H9 (cell line): ENCODE data around the gene NRXN3. TPM values are rescaled to one million over a fixed set of nuclear protein-coding genes. Genes with fewer than 3 reads are reported as not detected.

Experiments used
- DNase-seq: peaks from one replicate; pipeline ENCODE4 v3.0.0-alpha.2; 2017
- H2AFZ ChIP-seq: one replicate; pipeline ENCODE4 v1.6.1; 2013; ENCODE audit warnings: mild to moderate bottlenecking, low read length, control low read depth, moderate library complexity
- H2AK5ac ChIP-seq: 2 replicates; pipeline ENCODE4 v1.6.1; 2013; ENCODE audit warnings: low read length, control low read depth, mixed read lengths; ENCODE audit not compliant: insufficient read length
- H2BK120ac ChIP-seq: one replicate; pipeline ENCODE4 v1.6.1; 2013; ENCODE audit warnings: low read depth, mild to moderate bottlenecking, low read length, control low read depth, inconsistent platforms; ENCODE audit not compliant: poor library complexity, severe bottlenecking
- H2BK12ac ChIP-seq: 2 replicates; pipeline ENCODE4 v1.6.1; 2013; ENCODE audit warnings: low read length, control low read depth, mixed read lengths, low read depth; ENCODE audit not compliant: insufficient read length
- H2BK15ac ChIP-seq: 2 replicates; pipeline ENCODE4 v1.6.1; 2013; ENCODE audit warnings: low read depth, low read length, control low read depth
- H2BK20ac ChIP-seq: one replicate; pipeline ENCODE4 v1.6.1; 2013; ENCODE audit warnings: low read depth, mild to moderate bottlenecking, low read length, control low read depth, inconsistent platforms; ENCODE audit not compliant: poor library complexity, severe bottlenecking
- H2BK5ac ChIP-seq: 2 replicates; pipeline ENCODE4 v1.6.1; 2013; ENCODE audit warnings: low read length, control low read depth, mixed read lengths; ENCODE audit not compliant: insufficient read length
- H3K14ac ChIP-seq: 2 replicates; pipeline ENCODE4 v1.6.1; 2013; ENCODE audit warnings: low read length, control low read depth; ENCODE audit not compliant: insufficient read depth
- H3K18ac ChIP-seq: 2 replicates; pipeline ENCODE4 v1.6.1; 2013; ENCODE audit warnings: low read depth, mild to moderate bottlenecking, mixed read lengths, low read length, control low read depth; ENCODE audit not compliant: insufficient read length
- H3K23ac ChIP-seq: 2 replicates; pipeline ENCODE4 v1.6.1; 2013; ENCODE audit warnings: low read length, control low read depth, mixed read lengths, low read depth; ENCODE audit not compliant: insufficient read length
- H3K23me2 ChIP-seq: 2 replicates; pipeline ENCODE4 v1.6.1; 2013; ENCODE audit warnings: low read depth, mild to moderate bottlenecking, mixed read lengths, low read length, control low read depth; ENCODE audit not compliant: insufficient read length, poor library complexity, severe bottlenecking
- H3K27ac ChIP-seq: 2 replicates; pipeline ENCODE4 v1.5.1; 2013; ENCODE audit warnings: low read length, control low read depth, mixed read lengths, low read depth; ENCODE audit not compliant: insufficient read length
- H3K27me3 ChIP-seq: 2 replicates; pipeline ENCODE4 v1.6.1; 2013; ENCODE audit warnings: low read length, control low read depth, inconsistent platforms; ENCODE audit not compliant: insufficient read depth
- H3K4ac ChIP-seq: 2 replicates; pipeline ENCODE4 v1.6.1; 2013; ENCODE audit warnings: low read depth, mild to moderate bottlenecking, control low read depth, inconsistent platforms, low read length, moderate library complexity
- H3K4me1 ChIP-seq: 2 replicates; pipeline ENCODE4 v1.6.1; 2013; ENCODE audit warnings: low read length, control low read depth, inconsistent platforms; ENCODE audit not compliant: insufficient read depth
- H3K4me2 ChIP-seq: 2 replicates; pipeline ENCODE4 v1.6.1; 2013; ENCODE audit warnings: low read length, control low read depth, mixed read lengths; ENCODE audit not compliant: insufficient read length, insufficient read depth
- H3K56ac ChIP-seq: 2 replicates; pipeline ENCODE4 v1.6.1; 2013; ENCODE audit warnings: low read depth, mild to moderate bottlenecking, mixed read lengths, low read length, control low read depth; ENCODE audit not compliant: insufficient read length
- H3K79me1 ChIP-seq: 2 replicates; pipeline ENCODE4 v1.6.1; 2013; ENCODE audit warnings: low read depth, mild to moderate bottlenecking, moderate library complexity, low read length, control low read depth, inconsistent platforms; ENCODE audit not compliant: insufficient read depth, poor library complexity, severe bottlenecking
- H3K79me2 ChIP-seq: 2 replicates; pipeline ENCODE4 v1.6.1; 2013; ENCODE audit warnings: low read length, control low read depth, inconsistent platforms; ENCODE audit not compliant: insufficient read depth
- H3K9ac ChIP-seq: 2 replicates; pipeline ENCODE4 v1.6.1; 2013; ENCODE audit warnings: low read length, control low read depth, mixed read lengths; ENCODE audit not compliant: insufficient read length; ENCODE audit errors: extremely low read depth
- H3K9me3 ChIP-seq: one replicate; pipeline ENCODE4 v1.6.1; 2013; ENCODE audit warnings: low read depth, low read length, inconsistent platforms; ENCODE audit not compliant: control insufficient read depth
- H3T11ph ChIP-seq: one replicate; pipeline ENCODE4 v1.6.1; 2013; ENCODE audit warnings: mild to moderate bottlenecking, low read length, control low read depth, inconsistent platforms
- H4K20me1 ChIP-seq: one replicate; pipeline ENCODE4 v1.6.1; 2013; ENCODE audit not compliant: control insufficient read depth, insufficient read length, insufficient read depth
- H4K5ac ChIP-seq: 2 replicates; pipeline ENCODE4 v1.6.1; 2013; ENCODE audit warnings: low read depth, mild to moderate bottlenecking, mixed read lengths, low read length, control low read depth; ENCODE audit not compliant: insufficient read length
- H4K8ac ChIP-seq: replicated peaks from 2 replicates; pipeline ENCODE4 v1.6.1; 2013; ENCODE audit warnings: low read length, control low read depth, mixed read lengths, low read depth; ENCODE audit not compliant: insufficient read length
- H4K91ac ChIP-seq: 2 replicates; pipeline ENCODE4 v1.6.1; 2013; ENCODE audit warnings: low read depth, mild to moderate bottlenecking, moderate library complexity, mixed read lengths, low read length, control low read depth; ENCODE audit not compliant: insufficient read length
- H3K27ac Mint-ChIP-seq, 3 experiments: 2 replicates in 2 of 3; 3 replicates in 1 of 3; pipeline ENCODE4 v1.8.0; 2020 to 2021; ENCODE audit warnings: mixed read lengths in 3 of 3, mild to moderate bottlenecking in 1 of 3, moderate library complexity in 1 of 3
- H3K27me3 Mint-ChIP-seq: 2 replicates; pipeline ENCODE4 v1.8.0; 2021; ENCODE audit warnings: low read depth, mild to moderate bottlenecking, moderate library complexity, mixed read lengths
- H3K36me3 Mint-ChIP-seq, 3 experiments: 2 replicates in 2 of 3; 3 replicates in 1 of 3; pipeline ENCODE4 v1.8.0; 2020 to 2021; ENCODE audit warnings: low read depth in 3 of 3, mixed read lengths in 3 of 3; ENCODE audit not compliant: insufficient read depth in 1 of 3
- H3K4me1 Mint-ChIP-seq, 2 experiments: 2 replicates each; pipeline ENCODE4 v1.8.0; 2020; ENCODE audit warnings: mixed read lengths in 2 of 2
- H3K4me3 Mint-ChIP-seq, 2 experiments: 2 replicates in 1 of 2; 3 replicates in 1 of 2; pipeline ENCODE4 v1.8.0; 2020 to 2021; ENCODE audit warnings: mild to moderate bottlenecking in 2 of 2, mixed read lengths in 2 of 2, moderate library complexity in 1 of 2
- H3K9me3 Mint-ChIP-seq, 2 experiments: 2 replicates in 1 of 2; 3 replicates in 1 of 2; pipeline ENCODE4 v1.8.0; 2020; ENCODE audit warnings: mild to moderate bottlenecking in 2 of 2, mixed read lengths in 2 of 2, moderate library complexity in 1 of 2
- WGBS: extraction: QIAGEN DNeasy Blood & Tissue Kit; methylation state at CpG from one replicate; pipeline ENCODE4 v1.1.7; 2013; ENCODE audit warnings: missing lambda C conversion rate, low lambda C conversion rate, mixed read lengths; ENCODE audit not compliant: insufficient read length; ENCODE audit errors: extremely low coverage; 5-methylcytosine and 5-hydroxymethylcytosine counted together
- total RNA-seq: library from RNA; stranded (reverse); gene quantifications from 2 replicates; pipeline ENCODE4 v1.2.1, GENCODE V29; 2021
- TF ChIP-seq, protein P1 (sequence below): fragments of 200-600 bp; sonication (generic); conservative IDR thresholded peaks from 3 replicates; pipeline ENCODE4 v1.8.0; 2021; ENCODE audit warnings: antibody characterized with exemption, mild to moderate bottlenecking

Gene NRXN3
- total RNA-seq, 1 experiment from 2014 or later: 1.8 TPM

DNA sequence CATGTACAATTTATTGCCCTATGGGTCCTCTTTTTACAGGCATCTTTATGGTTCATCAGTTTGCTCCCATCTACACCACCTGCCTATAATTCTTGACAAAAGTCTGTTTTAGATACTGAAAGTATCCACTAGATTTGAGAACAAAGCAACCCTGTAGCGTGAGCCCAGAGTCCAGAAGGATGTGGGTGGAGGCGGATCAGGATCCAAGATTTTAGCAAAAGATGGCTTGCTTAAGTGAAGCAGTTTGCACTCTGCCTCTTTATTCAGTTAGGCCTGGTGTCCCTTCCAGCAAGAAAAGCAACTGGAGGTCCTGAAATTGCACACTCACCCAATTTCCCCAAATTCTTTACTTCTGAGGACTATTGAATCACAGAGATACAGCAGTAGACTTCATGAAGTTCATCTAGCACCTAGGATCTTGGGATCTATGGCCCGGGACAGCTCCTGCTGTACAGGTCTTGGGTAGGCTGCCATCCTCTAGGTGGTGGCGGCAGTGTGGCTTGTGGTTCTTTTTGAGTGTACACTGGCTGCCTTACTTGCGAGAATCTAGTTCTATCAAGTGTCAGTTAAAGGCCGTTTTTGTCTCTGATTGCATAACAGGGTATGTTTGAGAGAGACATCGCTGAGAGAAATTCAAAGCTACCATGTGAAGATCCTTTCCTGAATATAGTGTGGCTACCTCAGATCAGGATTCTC lies 873.2 kb downstream of the NRXN3 start:
- H3T11ph ChIP-seq: no peak overlapping the region
- no peaks in the 10 kb centered on the region for H3K79me2 ChIP-seq
- H3K79me1 ChIP-seq: no peaks in the 10 kb centered on the region
- H3K4me1 Mint-ChIP-seq: peaks cover 19 to 20% of the 10 kb centered on the region in 2 experiments
- H3K14ac ChIP-seq: no peak overlapping the region
- no peaks in the 10 kb centered on the region for H3K9me3 ChIP-seq
- H3K27ac ChIP-seq: no peak overlapping the region
- DNase-seq: no peak
- no peaks in the 10 kb centered on the region for H3K23me2 ChIP-seq
- no peak overlapping the region for H2BK12ac ChIP-seq
- no peak overlapping the region for H4K91ac ChIP-seq
- H2BK15ac ChIP-seq: no peak overlapping the region
- no peak overlapping the region for H3K4me3 Mint-ChIP-seq
- no peak overlapping the region for H3K23ac ChIP-seq
- no peak overlapping the region for H2BK120ac ChIP-seq
- H3K27ac Mint-ChIP-seq: peak overlapping the region in 1 of 3 experiments; percentile 22; a peak in 1 of 7 replicates
- no peak overlapping the region for H4K8ac ChIP-seq
- H3K27me3 Mint-ChIP-seq: no peaks in the 10 kb centered on the region
- H3K4ac ChIP-seq: no peak overlapping the region
- H2BK20ac ChIP-seq: no peak overlapping the region
- H2AFZ ChIP-seq: no peak overlapping the region
- no peaks in the 10 kb centered on the region for H3K27me3 ChIP-seq
- no peak overlapping the region for H3K9ac ChIP-seq
- no peak overlapping the region for H3K18ac ChIP-seq
- no CpG with 5 or more reads among the region's 7 CpGs for WGBS
- peaks cover 0 to 8% of the 10 kb centered on the region in 2 experiments; a peak in 1 of 5 replicates for H3K9me3 Mint-ChIP-seq
- TF ChIP-seq, protein P1, sequence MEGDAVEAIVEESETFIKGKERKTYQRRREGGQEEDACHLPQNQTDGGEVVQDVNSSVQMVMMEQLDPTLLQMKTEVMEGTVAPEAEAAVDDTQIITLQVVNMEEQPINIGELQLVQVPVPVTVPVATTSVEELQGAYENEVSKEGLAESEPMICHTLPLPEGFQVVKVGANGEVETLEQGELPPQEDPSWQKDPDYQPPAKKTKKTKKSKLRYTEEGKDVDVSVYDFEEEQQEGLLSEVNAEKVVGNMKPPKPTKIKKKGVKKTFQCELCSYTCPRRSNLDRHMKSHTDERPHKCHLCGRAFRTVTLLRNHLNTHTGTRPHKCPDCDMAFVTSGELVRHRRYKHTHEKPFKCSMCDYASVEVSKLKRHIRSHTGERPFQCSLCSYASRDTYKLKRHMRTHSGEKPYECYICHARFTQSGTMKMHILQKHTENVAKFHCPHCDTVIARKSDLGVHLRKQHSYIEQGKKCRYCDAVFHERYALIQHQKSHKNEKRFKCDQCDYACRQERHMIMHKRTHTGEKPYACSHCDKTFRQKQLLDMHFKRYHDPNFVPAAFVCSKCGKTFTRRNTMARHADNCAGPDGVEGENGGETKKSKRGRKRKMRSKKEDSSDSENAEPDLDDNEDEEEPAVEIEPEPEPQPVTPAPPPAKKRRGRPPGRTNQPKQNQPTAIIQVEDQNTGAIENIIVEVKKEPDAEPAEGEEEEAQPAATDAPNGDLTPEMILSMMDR: no peak
- H3K4me2 ChIP-seq: no peak overlapping the region
- no peak overlapping the region for H4K5ac ChIP-seq
- H4K20me1 ChIP-seq: no peaks in the 10 kb centered on the region
- peaks cover 2% of the 10 kb centered on the region; the same call in 1 of the 2 replicates for H3K4me1 ChIP-seq
- H2AK5ac ChIP-seq: no peak overlapping the region
- H2BK5ac ChIP-seq: no peak overlapping the region
- peaks cover 0 to 8% (median 7%) of the 10 kb centered on the region in 3 experiments; a peak in 5 of 7 replicates for H3K36me3 Mint-ChIP-seq
- no peak overlapping the region for H3K56ac ChIP-seq
